K562 (cell line): ENCODE results near the gene GPNMB. TPM values are rescaled to one million over a fixed set of nuclear protein-coding genes. Genes with fewer than 3 reads are reported as not detected.
A peak's percentile ranks its signal among the peaks of the same experiment; 100 is the strongest.

Experiments used
- ATAC-seq: fragments of 200-7000 bp; cut with Tn5 transposase; 3 replicates; pipeline ENCODE4 v1.9.1; 2020; ENCODE audit warnings: moderate library complexity
- BruUV-seq: library from RNA; stranded (reverse); fragments of 400-500 nt; replicated peaks from 2 replicates; lab custom pipeline; 2021; lab: Mats Ljungman, UMichigan
- CTCF ChIA-PET: fragments of 300-600 bp; formaldehyde crosslinking; extraction: SDS; loops from one replicate; lab custom pipeline; 2021; ENCODE audit warnings: low intra/inter-chr PET ratio; lab: Yijun Ruan, JAX
- POLR2A ChIA-PET: fragments of 300-600, 350-650 bp; sonication (Branson Sonifier 250); formaldehyde crosslinking; extraction: SDS; loops from one replicate; lab custom pipeline; 2021; ENCODE audit warnings: antibody characterized with exemption, inconsistent platforms; lab: Yijun Ruan, JAX
- DNase-seq, 4 experiments: peaks; one replicate each; pipeline versions ENCODE4 v3.0.0 to v3.0.0-alpha.2; 2011 to 2018; ENCODE audit warnings: low spot score in 3 of 4, mixed read lengths in 3 of 4; ENCODE audit errors: extremely low read depth in 1 of 4
- FAIRE-seq: peaks from 2 replicates; lab custom pipeline; 2011; peaks lifted over from hg19 to GRCh38; lab: Jason Lieb, UNC
- H2AFZ ChIP-seq: 2 replicates; pipeline ENCODE4 v1.6.0; 2011; ENCODE audit warnings: low read depth, low read length, control low read depth, inconsistent platforms
- H3K27ac ChIP-seq: fragments of 200-600 bp; 3 replicates; pipeline ENCODE4 v1.8.0; 2011; ENCODE audit warnings: low read depth, mild to moderate bottlenecking, control low read depth, inconsistent platforms, low read length, moderate library complexity, mixed read lengths; ENCODE audit errors: extremely low read depth
- H3K27me3 ChIP-seq, 2 experiments: fragments of 300-600 bp in 1 of 2; 2 replicates in 1 of 2; 3 replicates in 1 of 2; pipeline versions ENCODE4 v1.6.0 to v1.8.0; 2011; ENCODE audit warnings: inconsistent platforms in 2 of 2, low read length in 2 of 2, mild to moderate bottlenecking in 1 of 2, mixed read lengths in 1 of 2, moderate library complexity in 1 of 2; ENCODE audit not compliant: control insufficient read depth in 2 of 2, insufficient read depth in 2 of 2
- H3K36me3 ChIP-seq: fragments of 300-600 bp; 3 replicates; pipeline ENCODE4 v1.8.0; 2011; ENCODE audit warnings: mild to moderate bottlenecking, low read length, inconsistent platforms; ENCODE audit not compliant: control insufficient read depth, insufficient read depth
- H3K4me1 ChIP-seq, 2 experiments: fragments of 200-600 bp in 1 of 2; replicated peaks in 1 of 2; 2 replicates in 1 of 2; 3 replicates in 1 of 2; pipeline versions ENCODE4 v1.5.1 to v1.8.0; 2011; ENCODE audit warnings: inconsistent platforms in 2 of 2, low read length in 2 of 2, mild to moderate bottlenecking in 1 of 2, mixed read lengths in 1 of 2, moderate library complexity in 1 of 2; ENCODE audit not compliant: control insufficient read depth in 2 of 2, insufficient read depth in 2 of 2
- H3K4me2 ChIP-seq: 2 replicates; pipeline ENCODE4 v1.6.1; 2011; ENCODE audit warnings: low read length, control low read depth, inconsistent platforms, mixed read lengths; ENCODE audit not compliant: insufficient read depth
- H3K4me3 ChIP-seq: fragments of 200-600 bp; sonication (generic), shearing (Covaris generic); 2 replicates; pipeline ENCODE4 v1.5.1; 2016; ENCODE audit warnings: control low read depth, inconsistent platforms
- H3K79me2 ChIP-seq: fragments of 200-600 bp; 3 replicates; pipeline ENCODE4 v1.8.0; 2011; ENCODE audit warnings: low read length, inconsistent platforms; ENCODE audit not compliant: control insufficient read depth, insufficient read depth
- H3K9ac ChIP-seq, 2 experiments: 2 replicates each; pipeline versions ENCODE4 v1.6.0 to v1.6.1; 2011; ENCODE audit warnings: low read depth in 2 of 2, low read length in 2 of 2, control low read depth in 1 of 2, inconsistent platforms in 1 of 2, mild to moderate bottlenecking in 1 of 2, mixed read lengths in 1 of 2; ENCODE audit not compliant: insufficient read depth in 1 of 2
- H3K9me1 ChIP-seq: one replicate; pipeline ENCODE4 v1.6.0; 2011; ENCODE audit warnings: inconsistent platforms, mild to moderate bottlenecking, low read length, moderate library complexity; ENCODE audit not compliant: control insufficient read depth, insufficient read depth
- H3K9me3 ChIP-seq: replicated peaks from 2 replicates; pipeline ENCODE4 v1.5.1; 2011; ENCODE audit warnings: low read depth, low read length, inconsistent platforms; ENCODE audit not compliant: control insufficient read depth, insufficient read depth
- H4K20me1 ChIP-seq: replicated peaks from 2 replicates; pipeline ENCODE4 v1.6.1; 2011; ENCODE audit warnings: low read length, inconsistent platforms, mixed read lengths; ENCODE audit not compliant: control insufficient read depth, insufficient read depth
- ASH1L ChIP-seq: fragments of 450-650 bp; IDR thresholded peaks from 2 replicates; pipeline ENCODE4 v1.6.1; 2018; ENCODE audit warnings: borderline replicate concordance, mild to moderate bottlenecking, low read depth; ENCODE audit not compliant: partially characterized antibody
- ELF1 ChIP-seq: fragments of 200-800 bp; sonication (Bioruptor generic); IDR thresholded peaks from 2 replicates; pipeline ENCODE4 v1.6.1; 2016; ENCODE audit warnings: missing genetic modification characterization, missing compliant biosample characterization
- SMARCE1 ChIP-seq: fragments of 450-650 bp; IDR thresholded peaks from 2 replicates; pipeline ENCODE4 v1.7.1; 2016; ENCODE audit warnings: mild to moderate bottlenecking
- WGBS: fragments of 100-300 bp; shearing (Covaris generic); methylation state at CpG from one replicate; pipeline ENCODE4 v1.1.6; 2016; ENCODE audit warnings: low coverage, mixed read lengths; ENCODE audit not compliant: insufficient coverage; ENCODE audit errors: missing lambda C conversion rate; 5-methylcytosine and 5-hydroxymethylcytosine counted together
- in situ Hi-C: fragments of 300-500 bp; cut with MboI; formaldehyde crosslinking; loops from 4 replicates; pipeline ENCODE4 v1.15.0; 2018; ENCODE audit warnings: inconsistent platforms, mixed read lengths
- intact Hi-C: fragments of 100-400 bp; cut with micrococcal nuclease; formaldehyde crosslinking; loops from 2 replicates; pipeline ENCODE4 v1.14.2; 2022
- polyA plus RNA-seq, 8 experiments: library from polyadenylated mRNA; depleted of rRNA in 4 of 8; stranded (reverse) in 5 of 8; unstranded in 3 of 8; fragments of >200 nt; fragmentation: Nextera tagmentation in 2 of 8; fragmentation: Illumina TruSeq in 1 of 8; extraction: Ambion mirVana in 2 of 8; extraction: Trizol in 1 of 8; gene quantifications; 2 replicates each; pipeline versions ENCODE4 v1.2.1 to v1.2.3, GENCODE V29; 2011 to 2014; ENCODE audit warnings: inconsistent platforms in 1 of 8, missing spikeins in 1 of 8
- total RNA-seq, 7 experiments: library from RNA; depleted of rRNA in 6 of 7; stranded (reverse); fragments of >200 nt in 6 of 7; fragmentation: Illumina TruSeq in 2 of 7; extraction: Trizol in 2 of 7; gene quantifications; 2 replicates each; pipeline versions ENCODE4 v1.2.1 to v1.2.3, GENCODE V29; 2011 to 2021; ENCODE audit warnings: low replicate concordance in 1 of 7

Gene GPNMB
- total and polyA plus RNA-seq, 9 of the 15 experiments (the other 6 are each of a cell fraction or from before 2014, with no cell fraction given) = 0.15 to 0.72 (median 0.33) TPM

DNA sequence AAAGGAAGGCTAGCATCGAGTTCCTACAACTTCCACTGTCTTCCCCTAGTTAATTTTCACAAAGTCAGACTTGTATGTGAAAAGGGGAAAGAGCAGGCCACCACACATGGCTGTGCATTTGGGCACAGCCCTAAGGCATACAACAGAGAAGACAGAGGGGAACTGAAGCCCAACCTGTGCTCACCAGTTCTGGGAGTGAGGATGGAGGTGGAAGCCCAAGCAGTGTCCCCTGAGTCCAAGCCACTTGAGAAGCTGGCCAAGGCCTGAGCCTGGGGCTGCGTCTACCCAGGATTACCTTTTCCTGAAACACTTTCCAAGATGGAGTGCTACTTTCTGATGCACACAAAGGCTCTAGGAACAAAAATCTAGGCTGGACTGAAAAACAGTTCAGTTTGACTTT lies 20.3 kb downstream of the GPNMB start:
- Histone ChIP-seq H3K4me2 (no peak overlapping the region), H4K20me1 (no peaks in the 10 kb centered on the region), H3K4me3 (no peak overlapping the region), H3K79me2 (no peaks in the 10 kb centered on the region), H2AFZ (0 out of 2 replicates have a peak overlapping the region, but pooled peaks have one; percentile 11), H3K9me1 (no peaks in the 10 kb centered on the region), H3K36me3 (no peaks in the 10 kb centered on the region), H3K27me3 (peaks cover 0 to 10% of the 10 kb centered on the region in 2 experiments; a peak in 1 of 5 replicates), H3K4me1 (peaks cover 0 to 2% of the 10 kb centered on the region in 2 experiments; a peak in 2 of 5 replicates), H3K27ac (no peak overlapping the region), H3K9me3 (0 out of 2 replicates have a peak, but pooled peaks cover 1% of the 10 kb centered on the region), H3K9ac (no peak overlapping the region)
- in situ Hi-C loops (loop anchor here (25.0 kb wide), 2 partner anchors 445 to 730 kb away; partner anchors contain the start of gene STK31), intact Hi-C loops (no loop called here)
- no peak for TF ChIP-seq ASH1L
- POLR2A ChIA-PET = no interaction called here
- FAIRE-seq (no peak), DNase-seq (no peak), ATAC-seq (no peak)
- 82% methylated on average over 1 of the region's 2 CpGs for WGBS
- CTCF ChIA-PET = no interaction called here
- no TSS peak for BruUV-seq

GRCh38 chr7:23267357-23267756 lies 20.8 kb downstream of the GPNMB start:
- Histone ChIP-seq H3K36me3 (no peaks in the 10 kb centered on the region), H3K4me1 (peaks cover 0 to 2% of the 10 kb centered on the region in 2 experiments; a peak in 2 of 5 replicates), H3K9ac (no peak overlapping the region), H2AFZ (peak overlapping the region; percentile 27; the same call in 1 of the 2 replicates), H3K9me3 (0 out of 2 replicates have a peak, but pooled peaks cover 1% of the 10 kb centered on the region), H4K20me1 (no peaks in the 10 kb centered on the region), H3K27ac (no peak overlapping the region), H3K27me3 (peaks cover 0 to 10% of the 10 kb centered on the region in 2 experiments; a peak in 1 of 5 replicates), H3K79me2 (no peaks in the 10 kb centered on the region), H3K4me2 (no peak overlapping the region), H3K9me1 (no peaks in the 10 kb centered on the region), H3K4me3 (no peak overlapping the region)
- no peak for FAIRE-seq
- 41% methylated on average over 2 of the region's 2 CpGs for WGBS
- intact Hi-C loops (no loop called here), in situ Hi-C loops (loop anchor here (25.0 kb wide), 2 partner anchors 445 to 730 kb away; partner anchors contain the start of gene STK31)
- BruUV-seq = no TSS peak
- no peak for DNase-seq
- ChIA-PET CTCF (no interaction called here), POLR2A (no interaction called here)
- ATAC-seq = no peak
- TF ChIP-seq SMARCE1 = no peak
- 0 out of 2 replicates have a peak, but pooled peaks have one; percentile 29 for TF ChIP-seq ELF1 (tag)
